Measurements from ENCODE around the gene KLHL6.
A peak's percentile ranks its signal among the peaks of the same experiment; 100 is the strongest.
"Not testable (repeated sequence)": the region's sequence is repeated elsewhere in the genome, so short reads cannot be mapped to it uniquely, and the experiment has no call there.

KLHL6 gene

DNA sequence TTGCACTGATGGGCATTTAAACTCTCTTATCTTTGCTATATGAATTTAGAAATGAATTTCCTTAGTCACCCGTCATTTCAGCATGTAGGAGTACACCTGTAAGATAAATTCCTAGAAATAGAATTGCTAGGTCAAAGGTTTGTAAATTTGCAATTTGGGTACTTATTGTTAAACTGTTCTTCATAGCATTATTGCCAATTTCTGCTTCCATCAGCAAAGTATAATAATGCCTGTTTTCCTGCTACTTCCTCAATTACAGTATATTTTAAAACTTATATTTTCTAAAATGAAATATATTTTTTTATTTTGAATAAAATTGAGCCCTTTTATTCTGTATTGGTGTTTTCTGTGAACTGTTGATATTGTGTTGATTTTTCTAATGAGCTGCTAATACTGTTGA lies 110.8 kb downstream of the KLHL6 start:
- no peak for DNase-seq (ENCODE audit: low spot score)

GRCh38 chr3:183443395-183444385 lies 111.8 kb downstream of the KLHL6 start:
- DNase-seq (ENCODE audit: low spot score) = no peak

GRCh38 chr3:183442994-183443393 lies 112.5 kb downstream of the KLHL6 start:
- DNase-seq (ENCODE audit: low spot score) = no peak

- DNase-seq (ENCODE audit: low spot score) = not testable (repeated sequence)
Measured at GRCh38 chr3:183440521-183440920, 115.0 kb downstream of the KLHL6 start.

DNA sequence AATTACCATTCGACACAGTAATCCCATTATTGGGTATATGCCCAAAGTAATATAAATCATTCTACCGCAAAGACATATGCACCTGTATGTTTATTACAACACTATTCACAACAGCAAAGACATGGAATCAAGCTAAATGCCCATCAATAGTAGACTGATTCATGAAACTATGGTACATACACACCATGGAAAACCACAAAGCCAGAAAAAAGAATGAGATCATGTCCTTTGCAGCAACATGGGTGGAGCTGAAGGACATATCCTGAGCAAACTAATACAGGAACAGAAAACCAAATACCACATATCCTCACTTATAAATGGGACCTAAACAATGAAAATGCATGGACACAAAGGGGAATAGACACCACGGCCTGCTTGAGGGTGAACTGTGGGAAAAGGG lies 116.0 kb downstream of the KLHL6 start:
- DNase-seq (ENCODE audit: low spot score) = no peak

DNA sequence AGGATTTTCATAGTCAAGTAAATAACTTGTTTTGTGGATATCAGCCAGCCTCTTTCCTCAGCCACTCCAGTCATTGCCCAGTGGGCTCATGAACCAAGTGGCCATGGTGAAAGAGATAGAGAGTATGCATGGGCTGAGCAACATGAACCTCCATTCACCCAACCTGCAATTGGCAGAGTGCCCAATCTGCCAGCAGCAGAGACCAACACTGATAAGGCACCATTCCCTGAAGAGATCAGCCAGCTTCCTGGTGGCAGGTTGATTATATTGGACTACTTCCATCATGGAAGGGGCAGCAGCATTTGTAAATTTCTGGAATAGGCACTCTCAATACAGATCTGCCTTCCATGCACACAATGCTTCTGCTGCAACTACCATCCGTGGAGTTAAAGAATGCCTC lies 116.8 kb downstream of the KLHL6 start:
- peak; percentile 26 for DNase-seq (ENCODE audit: low spot score)

- no peak for DNase-seq (ENCODE audit: low spot score)
Measured at GRCh38 chr3:183437666-183438564, 117.6 kb downstream of the KLHL6 start.

Data from hematopoietic multipotent progenitor cell treated with erythropoietin and hydrocortisone succinate and interleukin-3 and kit ligand, for 17 days (in vitro differentiated cells).